SU-DHL-6 (cell line): ENCODE measurements around the gene SRSF4.

Experiments used
- H2AFZ ChIP-seq: fragments of 200-600 bp; sonication (generic); 2 replicates; pipeline ENCODE4 v1.6.1; 2014; ENCODE audit warnings: low read depth, mild to moderate bottlenecking, moderate library complexity, mixed read lengths, antibody characterized with exemption, low read length; ENCODE audit not compliant: severe bottlenecking
- H3F3A ChIP-seq: fragments of 200-600 bp; shearing (Covaris generic); 2 replicates; pipeline ENCODE4 v1.6.0; 2016; ENCODE audit warnings: antibody characterized with exemption, mild to moderate bottlenecking; ENCODE audit not compliant: insufficient read depth
- H3K27ac ChIP-seq: fragments of 200-600 bp; sonication (generic); 2 replicates; pipeline ENCODE4 v1.5.1; 2016; ENCODE audit warnings: low read depth, mild to moderate bottlenecking, low read length, moderate library complexity, mixed read lengths
- H3K27me3 ChIP-seq: fragments of 200-600 bp; sonication (generic), shearing (Covaris generic); 2 replicates; pipeline ENCODE4 v1.6.0; 2014; ENCODE audit warnings: mild to moderate bottlenecking, low read length
- H3K36me3 ChIP-seq: fragments of 200-600 bp; sonication (generic); 2 replicates; pipeline ENCODE4 v1.6.1; 2014; ENCODE audit warnings: mild to moderate bottlenecking, low read length, mixed read lengths
- H3K4me2 ChIP-seq: fragments of 300-600, 200-600 bp; shearing (Covaris generic), sonication (generic); 2 replicates; pipeline ENCODE4 v1.6.0; 2014; ENCODE audit warnings: low read length, low read depth, mild to moderate bottlenecking; ENCODE audit not compliant: poor library complexity, severe bottlenecking
- H3K4me3 ChIP-seq: fragments of 200-600 bp; sonication (generic); 2 replicates; pipeline ENCODE4 v1.5.1; 2014; ENCODE audit warnings: antibody characterized with exemption, low read length, mild to moderate bottlenecking, mixed read lengths; ENCODE audit not compliant: insufficient read depth, poor library complexity, severe bottlenecking
- H3K79me2 ChIP-seq: fragments of 200-600 bp; sonication (generic); 2 replicates; pipeline ENCODE4 v1.6.1; 2014; ENCODE audit warnings: mild to moderate bottlenecking, low read length, moderate library complexity; ENCODE audit not compliant: insufficient read depth
- H3K9ac ChIP-seq: fragments of 200-600 bp; sonication (generic); 2 replicates; pipeline ENCODE4 v1.7.0; 2014; ENCODE audit warnings: mild to moderate bottlenecking, low read length
- H3K9me2 ChIP-seq: fragments of 200-600 bp; sonication (generic); replicated peaks from 2 replicates; pipeline ENCODE4 v1.6.1; 2014; ENCODE audit warnings: low read length; ENCODE audit not compliant: insufficient read depth
- H3K9me3 ChIP-seq: fragments of 200-600 bp; sonication (generic); 2 replicates; pipeline ENCODE4 v1.6.1; 2014; ENCODE audit warnings: low read length, mixed read lengths; ENCODE audit not compliant: insufficient read depth
- H4K20me1 ChIP-seq: fragments of 200-600 bp; sonication (generic); 2 replicates; pipeline ENCODE4 v1.6.1; 2014; ENCODE audit warnings: low read depth, mild to moderate bottlenecking, antibody characterized with exemption, low read length, moderate library complexity, mixed read lengths
- CTCF ChIP-seq: fragments of 200-600 bp; sonication (generic); IDR thresholded peaks from one replicate; pipeline ENCODE4 v1.5.1; 2017; ENCODE audit warnings: antibody characterized with exemption, mild to moderate bottlenecking, low read length, moderate library complexity; ENCODE audit not compliant: insufficient read depth, poor library complexity, severe bottlenecking
- EZH2phosphoT487 ChIP-seq: fragments of 200-600 bp; sonication (generic), shearing (Covaris generic); conservative IDR thresholded peaks from 2 replicates; pipeline ENCODE4 v1.6.1; 2018; ENCODE audit warnings: mild to moderate bottlenecking, antibody characterized with exemption, low read length, moderate library complexity, mixed read lengths

The SRSF4 gene

GRCh38 chr1:29105822-29106221, 75.9 kb downstream of the SRSF4 start:
- H4K20me1 ChIP-seq: no peaks in the 10 kb centered on the region
- no peak for TF ChIP-seq CTCF
- TF ChIP-seq EZH2phosphoT487: no peak
- no peak overlapping the region for H3K9ac ChIP-seq
- H3K79me2 ChIP-seq: no peaks in the 10 kb centered on the region
- H3K4me3 ChIP-seq: no peak overlapping the region
- no peaks in the 10 kb centered on the region for H3K9me2 ChIP-seq
- H2AFZ ChIP-seq: no peak overlapping the region
- H3K9me3 ChIP-seq: no peaks in the 10 kb centered on the region
- H3K27me3 ChIP-seq: no peaks in the 10 kb centered on the region
- H3K4me2 ChIP-seq: no peak overlapping the region
- H3K27ac ChIP-seq: no peak overlapping the region
- no peaks in the 10 kb centered on the region for H3K36me3 ChIP-seq
- H3F3A ChIP-seq: no peaks in the 10 kb centered on the region

- TF ChIP-seq CTCF: no peak
- TF ChIP-seq EZH2phosphoT487: no peak
- peaks cover 10% of the 10 kb centered on the region for H3K36me3 ChIP-seq
- H3K9ac ChIP-seq: no peak overlapping the region
- no peak overlapping the region for H3K4me2 ChIP-seq
- H4K20me1 ChIP-seq: no peaks in the 10 kb centered on the region
- no peak overlapping the region for H3K27ac ChIP-seq
- H3K27me3 ChIP-seq: no peaks in the 10 kb centered on the region
- H3K4me3 ChIP-seq: no peak overlapping the region
- no peaks in the 10 kb centered on the region for H3F3A ChIP-seq
- no peaks in the 10 kb centered on the region for H3K9me2 ChIP-seq
- H2AFZ ChIP-seq: no peak overlapping the region
- no peaks in the 10 kb centered on the region for H3K79me2 ChIP-seq
- H3K9me3 ChIP-seq: no peaks in the 10 kb centered on the region
Observed at GRCh38 chr1:29100487-29100886, 81.2 kb downstream of the SRSF4 start.

GRCh38 chr1:29099286-29099685, 82.4 kb downstream of the SRSF4 start:
- H2AFZ ChIP-seq: no peak overlapping the region
- no peak overlapping the region for H3K4me2 ChIP-seq
- H3K9me3 ChIP-seq: no peaks in the 10 kb centered on the region
- H3K36me3 ChIP-seq: peaks cover 13% of the 10 kb centered on the region
- no peaks in the 10 kb centered on the region for H3K9me2 ChIP-seq
- H3K9ac ChIP-seq: no peak overlapping the region
- H3K27me3 ChIP-seq: no peaks in the 10 kb centered on the region
- H4K20me1 ChIP-seq: no peaks in the 10 kb centered on the region
- TF ChIP-seq EZH2phosphoT487 (no peak), CTCF (no peak)
- H3K79me2 ChIP-seq: no peaks in the 10 kb centered on the region
- no peak overlapping the region for H3K27ac ChIP-seq
- H3F3A ChIP-seq: no peaks in the 10 kb centered on the region
- H3K4me3 ChIP-seq: no peak overlapping the region
